ENCODE results near the gene SLC6A2.

DNA sequence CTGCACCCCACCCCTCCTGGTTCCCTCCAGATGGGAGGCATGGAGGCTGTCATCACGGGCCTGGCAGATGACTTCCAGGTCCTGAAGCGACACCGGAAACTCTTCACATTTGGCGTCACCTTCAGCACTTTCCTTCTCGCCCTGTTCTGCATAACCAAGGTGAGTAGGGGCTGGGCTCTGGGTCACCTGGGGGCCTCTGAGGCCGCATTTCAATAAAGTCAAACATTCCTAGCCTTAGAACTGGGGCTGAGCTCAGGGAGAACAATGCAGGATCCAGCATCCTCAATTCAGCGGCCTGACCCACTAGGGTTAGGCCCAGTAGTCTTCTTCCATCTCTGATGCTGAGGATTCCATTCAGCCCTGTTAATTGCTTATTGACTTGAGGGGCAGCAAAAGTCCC is 42.1 kb downstream of the SLC6A2 start:
- TF ChIP-seq, protein P1, sequence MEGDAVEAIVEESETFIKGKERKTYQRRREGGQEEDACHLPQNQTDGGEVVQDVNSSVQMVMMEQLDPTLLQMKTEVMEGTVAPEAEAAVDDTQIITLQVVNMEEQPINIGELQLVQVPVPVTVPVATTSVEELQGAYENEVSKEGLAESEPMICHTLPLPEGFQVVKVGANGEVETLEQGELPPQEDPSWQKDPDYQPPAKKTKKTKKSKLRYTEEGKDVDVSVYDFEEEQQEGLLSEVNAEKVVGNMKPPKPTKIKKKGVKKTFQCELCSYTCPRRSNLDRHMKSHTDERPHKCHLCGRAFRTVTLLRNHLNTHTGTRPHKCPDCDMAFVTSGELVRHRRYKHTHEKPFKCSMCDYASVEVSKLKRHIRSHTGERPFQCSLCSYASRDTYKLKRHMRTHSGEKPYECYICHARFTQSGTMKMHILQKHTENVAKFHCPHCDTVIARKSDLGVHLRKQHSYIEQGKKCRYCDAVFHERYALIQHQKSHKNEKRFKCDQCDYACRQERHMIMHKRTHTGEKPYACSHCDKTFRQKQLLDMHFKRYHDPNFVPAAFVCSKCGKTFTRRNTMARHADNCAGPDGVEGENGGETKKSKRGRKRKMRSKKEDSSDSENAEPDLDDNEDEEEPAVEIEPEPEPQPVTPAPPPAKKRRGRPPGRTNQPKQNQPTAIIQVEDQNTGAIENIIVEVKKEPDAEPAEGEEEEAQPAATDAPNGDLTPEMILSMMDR (IDR thresholded peaks at IDR 0.05): no peak
- TF ChIP-seq POLR2A (IDR thresholded peaks at IDR 0.05) (no peak), POLR2AphosphoS5 (IDR thresholded peaks at IDR 0.05; ENCODE audit: insufficient read depth in 1 of 2, low read depth in 1 of 2) (no peak)

All from vagina (tissue), 2 donors.